Dermis microvascular lymphatic vessel endothelial cell (primary cell): ENCODE measurements around the gene NCOA7. TPM values are rescaled to one million over a fixed set of nuclear protein-coding genes. Genes with fewer than 3 reads are reported as not detected.

Source experiments
- DNase-seq, 2 donors: peaks; one replicate each; pipeline versions ENCODE4 v3.0.0 to v3.0.0-alpha.2; 2010; ENCODE audit warnings: low read depth in 2 of 2
- total RNA-seq: library from RNA; depleted of rRNA; stranded (reverse); fragments of >200 nt; gene quantifications from 2 replicates; pipeline ENCODE4 v1.2.1, GENCODE V29; 2014

The NCOA7 gene, protein sequence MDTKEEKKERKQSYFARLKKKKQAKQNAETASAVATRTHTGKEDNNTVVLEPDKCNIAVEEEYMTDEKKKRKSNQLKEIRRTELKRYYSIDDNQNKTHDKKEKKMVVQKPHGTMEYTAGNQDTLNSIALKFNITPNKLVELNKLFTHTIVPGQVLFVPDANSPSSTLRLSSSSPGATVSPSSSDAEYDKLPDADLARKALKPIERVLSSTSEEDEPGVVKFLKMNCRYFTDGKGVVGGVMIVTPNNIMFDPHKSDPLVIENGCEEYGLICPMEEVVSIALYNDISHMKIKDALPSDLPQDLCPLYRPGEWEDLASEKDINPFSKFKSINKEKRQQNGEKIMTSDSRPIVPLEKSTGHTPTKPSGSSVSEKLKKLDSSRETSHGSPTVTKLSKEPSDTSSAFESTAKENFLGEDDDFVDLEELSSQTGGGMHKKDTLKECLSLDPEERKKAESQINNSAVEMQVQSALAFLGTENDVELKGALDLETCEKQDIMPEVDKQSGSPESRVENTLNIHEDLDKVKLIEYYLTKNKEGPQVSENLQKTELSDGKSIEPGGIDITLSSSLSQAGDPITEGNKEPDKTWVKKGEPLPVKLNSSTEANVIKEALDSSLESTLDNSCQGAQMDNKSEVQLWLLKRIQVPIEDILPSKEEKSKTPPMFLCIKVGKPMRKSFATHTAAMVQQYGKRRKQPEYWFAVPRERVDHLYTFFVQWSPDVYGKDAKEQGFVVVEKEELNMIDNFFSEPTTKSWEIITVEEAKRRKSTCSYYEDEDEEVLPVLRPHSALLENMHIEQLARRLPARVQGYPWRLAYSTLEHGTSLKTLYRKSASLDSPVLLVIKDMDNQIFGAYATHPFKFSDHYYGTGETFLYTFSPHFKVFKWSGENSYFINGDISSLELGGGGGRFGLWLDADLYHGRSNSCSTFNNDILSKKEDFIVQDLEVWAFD
- total RNA-seq = 29.8 and 78.9 TPM in 2 replicates

GRCh38 chr6:125790358-125791150, at the start of gene NCOA7:
Gene NCOA7 (plus strand): TSS chr6:125790960. CDS start chr6:125815355, 24,395 bp downstream.
- DNase-seq = peak in 1 of 2 donors; percentile 80

- DNase-seq = no peak
Observed at GRCh38 chr6:125741336-125741735, 49.4 kb upstream of the NCOA7 start.

DNA sequence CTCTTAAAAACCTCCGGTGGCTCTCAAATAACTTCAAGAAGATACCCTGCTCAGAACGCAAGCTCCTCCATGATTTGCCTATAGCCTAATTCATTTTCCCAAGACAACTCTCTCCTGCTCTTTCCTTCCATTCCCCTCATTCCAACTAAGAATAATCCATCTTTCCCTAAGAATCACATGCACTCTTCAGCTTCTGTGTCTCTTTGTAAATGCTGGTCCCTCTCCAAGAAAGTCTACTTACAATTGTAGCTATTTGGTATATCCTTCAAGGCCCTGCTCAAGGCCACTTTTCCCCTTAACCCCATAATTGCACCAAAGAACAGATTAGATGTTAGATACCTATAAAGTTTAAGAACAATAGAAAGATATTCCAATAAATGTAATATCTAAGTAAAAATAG, 48.7 kb upstream of the NCOA7 start:
- DNase-seq = no peak

DNA sequence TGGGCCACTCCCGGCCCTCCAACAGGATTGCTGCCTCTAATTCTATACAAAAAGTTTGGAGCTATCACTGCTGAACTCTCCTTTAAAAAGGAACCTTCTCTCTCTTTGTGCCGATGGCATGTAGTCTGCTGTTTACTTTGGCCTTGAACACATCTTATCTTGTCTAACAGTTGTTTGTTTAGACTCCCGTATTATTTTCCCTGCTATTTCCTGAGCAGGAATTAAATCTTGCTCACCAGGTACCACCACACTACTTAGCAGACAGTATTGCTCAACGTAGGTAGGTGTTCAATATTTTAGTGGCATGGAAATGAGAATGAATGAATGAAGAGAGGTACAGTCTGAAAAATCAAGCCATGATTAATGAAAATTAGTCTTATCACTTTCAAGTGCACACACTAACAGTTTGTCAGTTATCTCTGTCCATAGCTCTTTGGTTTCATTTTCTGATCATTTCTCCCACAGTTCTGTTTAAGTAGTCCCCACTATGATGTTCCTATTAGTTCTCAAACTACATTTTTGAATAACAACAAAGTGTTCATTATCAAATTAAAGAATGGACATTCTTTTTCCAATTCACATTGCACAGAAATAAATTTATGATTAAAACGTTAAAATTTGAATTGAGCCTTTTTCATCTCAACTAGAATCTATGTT, 48.2 kb upstream of the NCOA7 start:
- peak in 1 of 2 donors; percentile 71 for DNase-seq

DNA sequence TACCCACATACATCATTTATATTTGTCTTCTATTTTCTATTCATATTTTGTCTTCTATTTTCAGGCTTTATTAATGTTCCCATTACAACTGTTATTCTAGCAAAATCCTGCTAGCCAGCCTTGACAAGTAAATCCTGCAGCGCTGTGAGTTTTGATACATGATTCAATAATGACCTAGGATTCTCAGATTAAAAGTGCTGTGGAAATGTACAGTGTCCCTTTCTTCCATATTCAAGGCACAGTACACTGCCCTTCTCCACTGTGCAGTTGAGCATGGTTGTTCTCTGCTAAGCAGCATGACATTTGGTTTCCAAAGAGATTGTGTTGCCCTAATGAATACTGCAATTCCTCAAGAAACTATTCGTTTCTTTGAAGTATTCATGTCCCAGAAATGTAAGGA, 47.2 kb upstream of the NCOA7 start:
- DNase-seq = no peak

DNA sequence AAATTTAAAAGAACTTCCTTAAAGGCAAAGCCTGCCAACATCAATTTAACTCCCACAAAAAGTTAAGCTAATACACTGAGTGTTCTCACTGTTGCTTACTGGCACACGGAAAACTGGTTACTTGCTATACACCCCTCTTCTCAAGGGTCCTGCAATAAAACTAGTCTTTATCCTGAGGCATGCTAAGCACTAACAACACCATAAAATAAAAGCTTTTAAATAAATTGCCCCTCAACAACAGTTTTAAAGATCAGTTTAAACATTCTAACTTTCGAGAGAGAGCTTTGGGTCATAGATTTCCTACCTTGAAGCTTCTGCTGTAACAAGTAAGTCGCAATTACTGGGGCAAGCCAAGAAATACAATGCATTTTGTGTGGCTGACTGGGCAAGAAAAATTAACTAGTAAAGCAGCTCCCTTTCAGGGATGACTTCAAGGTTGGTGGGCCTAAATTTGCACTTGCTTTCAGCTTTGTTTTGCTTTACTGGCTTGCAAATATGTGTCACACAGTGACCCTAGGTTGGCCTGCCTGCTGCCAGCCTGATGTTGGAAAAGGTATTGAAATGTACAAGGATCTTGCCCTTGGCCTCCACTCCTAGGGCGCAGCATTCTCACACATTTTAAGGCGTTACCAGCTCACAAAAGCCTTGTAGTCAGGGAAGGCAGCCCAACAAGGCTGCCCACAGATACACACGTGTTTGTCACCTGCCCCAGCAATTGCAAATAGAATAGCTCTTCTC, 45.3 kb upstream of the NCOA7 start:
- no peak for DNase-seq

DNA sequence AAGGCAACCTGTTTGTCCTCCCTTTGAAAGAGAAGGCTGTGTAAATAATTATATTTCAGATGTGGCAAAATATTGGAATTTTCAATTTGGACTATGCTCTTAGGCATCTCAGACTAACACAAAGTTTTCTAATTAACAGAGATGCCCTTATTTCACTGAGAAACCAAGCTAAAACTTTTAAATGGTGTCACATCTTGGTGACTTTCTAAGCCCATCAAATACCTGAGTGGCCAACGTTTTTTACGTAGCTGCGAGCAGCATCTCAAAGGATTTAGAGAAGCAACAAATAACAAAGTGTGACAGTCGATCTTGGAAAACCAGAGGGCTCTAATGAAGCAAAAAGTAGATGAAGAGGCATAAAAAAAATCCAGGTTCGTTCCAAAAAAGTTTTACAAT, 44.7 kb upstream of the NCOA7 start:
- no peak for DNase-seq

DNA sequence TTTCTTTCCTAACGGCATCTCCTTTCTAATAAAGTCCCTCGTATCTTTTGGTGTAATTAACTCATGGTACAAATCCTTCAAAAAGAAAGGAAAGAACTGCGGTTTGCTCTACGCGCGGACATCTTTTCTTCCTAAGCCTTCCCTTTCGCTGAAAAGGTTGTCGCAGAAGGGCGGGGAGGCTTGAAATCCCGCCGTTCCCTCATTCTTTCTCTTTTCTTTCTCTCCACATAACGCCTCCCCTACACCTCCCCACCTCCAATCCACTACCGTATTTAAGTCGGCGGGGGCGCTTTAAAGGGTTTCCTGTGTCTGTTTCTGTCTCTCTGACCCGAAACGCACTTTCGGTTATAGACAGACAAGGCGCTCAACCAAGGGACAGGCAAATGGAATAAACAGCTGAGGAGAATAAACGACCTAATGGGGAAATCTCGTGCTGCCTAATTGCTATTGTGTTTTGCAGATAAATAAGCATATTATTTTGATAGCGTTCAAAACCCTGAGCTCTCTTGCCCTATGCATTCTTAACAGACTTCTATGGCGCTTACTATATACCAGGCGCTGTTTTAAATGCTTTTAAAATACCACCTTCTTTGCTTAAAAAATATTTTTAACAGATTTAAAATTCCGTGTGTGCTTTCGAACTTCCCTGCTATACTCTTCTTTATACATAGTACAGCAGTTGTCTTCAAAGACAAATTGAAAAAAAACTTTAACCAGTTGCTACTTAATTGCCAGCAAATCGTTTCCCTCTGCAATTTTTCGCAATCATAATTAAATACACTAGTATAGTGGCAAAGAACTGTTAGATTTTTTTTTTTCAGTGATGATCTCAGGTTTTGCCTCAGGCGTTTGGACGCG, 43.8 kb upstream of the NCOA7 start:
- peak in 1 of 2 donors; percentile 87 for DNase-seq

- peak in 1 of 2 donors; percentile 50 for DNase-seq
Observed at GRCh38 chr6:125747589-125748405, 43.0 kb upstream of the NCOA7 start.

GRCh38 chr6:125748406-125749172, 42.2 kb upstream of the NCOA7 start:
- DNase-seq = peak in 1 of 2 donors; percentile 38

DNA sequence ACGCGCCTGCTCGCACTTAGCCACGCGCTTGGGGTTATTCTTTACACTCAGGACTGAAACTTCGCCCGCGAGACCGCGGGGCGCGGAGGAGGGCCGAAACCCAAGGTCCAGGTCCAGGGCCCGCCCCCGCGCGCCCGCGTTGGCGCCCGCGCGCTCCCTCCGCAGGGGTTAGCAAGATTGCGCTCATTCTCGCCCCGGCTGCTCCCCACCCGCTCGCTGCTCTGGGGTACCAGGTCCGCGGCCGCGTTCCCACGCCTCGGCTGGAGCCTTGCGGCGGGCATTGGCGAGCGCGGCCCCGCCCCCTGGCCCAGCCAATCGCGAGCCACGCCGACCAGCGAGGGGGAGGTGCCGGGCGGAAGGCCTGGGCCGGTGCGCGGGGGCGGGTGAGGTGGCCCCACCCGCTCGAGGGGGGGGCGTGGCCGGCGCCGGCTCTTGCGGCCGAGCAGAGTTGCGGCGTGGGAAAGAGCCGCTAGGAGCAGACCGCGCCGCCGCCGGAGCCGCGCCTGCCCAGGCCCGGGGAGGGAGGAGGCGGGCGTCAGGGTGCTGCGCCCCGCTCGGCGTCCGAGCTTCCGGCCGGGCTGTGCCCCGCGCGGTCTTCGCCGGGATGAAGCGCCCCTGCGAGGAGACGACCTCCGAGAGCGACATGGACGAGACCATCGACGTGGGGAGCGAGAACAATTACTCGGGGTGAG, 41.4 kb upstream of the NCOA7 start, which contains the start of gene HEY2:
HEY2 (plus strand) TSS at position 460 of the 692 bp plus-strand sequence; CDS start at position 605, 145 bp downstream.
- peak; percentile 45 to 96 for DNase-seq

DNA sequence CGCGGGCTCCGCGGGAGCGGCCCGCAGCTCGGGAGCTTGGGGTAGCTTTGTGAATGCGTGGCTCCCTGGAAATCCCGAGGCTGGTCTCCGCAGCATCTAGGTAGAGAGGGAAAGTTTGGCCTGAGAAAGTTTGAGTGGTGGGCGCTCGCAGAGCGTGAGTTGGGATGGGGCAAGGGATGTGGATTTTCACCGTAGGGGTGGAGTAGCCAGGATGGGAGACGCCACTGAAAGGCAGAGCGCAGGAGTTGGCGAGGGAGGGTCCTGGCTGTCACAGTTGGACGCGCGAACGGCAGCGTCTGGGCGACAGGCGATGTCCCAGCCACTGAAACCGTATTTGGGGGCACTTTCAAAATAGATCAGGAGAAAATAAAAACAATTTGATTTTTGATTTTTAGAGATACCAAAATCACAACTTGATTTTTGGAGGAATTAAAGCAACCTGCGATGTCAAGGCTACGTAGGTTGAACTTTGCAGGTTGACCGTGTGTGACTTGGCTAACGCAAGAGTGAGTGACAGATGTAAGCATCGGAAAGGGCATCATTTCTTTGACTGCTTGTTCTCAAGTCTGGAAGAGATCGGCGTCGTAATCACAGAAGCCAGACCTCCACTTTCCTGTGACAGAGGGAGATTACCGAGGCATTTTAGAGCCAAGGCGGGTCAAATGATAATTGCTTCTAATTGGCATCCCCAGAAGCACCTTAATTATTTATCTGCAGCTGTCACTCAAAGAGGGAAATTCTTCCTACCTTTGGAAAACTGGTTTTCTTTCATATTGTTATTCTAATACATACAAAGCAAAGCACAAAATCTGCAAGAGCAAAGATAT, 40.7 kb upstream of the NCOA7 start:
- peak in 1 of 2 donors; percentile 45 for DNase-seq

DNA sequence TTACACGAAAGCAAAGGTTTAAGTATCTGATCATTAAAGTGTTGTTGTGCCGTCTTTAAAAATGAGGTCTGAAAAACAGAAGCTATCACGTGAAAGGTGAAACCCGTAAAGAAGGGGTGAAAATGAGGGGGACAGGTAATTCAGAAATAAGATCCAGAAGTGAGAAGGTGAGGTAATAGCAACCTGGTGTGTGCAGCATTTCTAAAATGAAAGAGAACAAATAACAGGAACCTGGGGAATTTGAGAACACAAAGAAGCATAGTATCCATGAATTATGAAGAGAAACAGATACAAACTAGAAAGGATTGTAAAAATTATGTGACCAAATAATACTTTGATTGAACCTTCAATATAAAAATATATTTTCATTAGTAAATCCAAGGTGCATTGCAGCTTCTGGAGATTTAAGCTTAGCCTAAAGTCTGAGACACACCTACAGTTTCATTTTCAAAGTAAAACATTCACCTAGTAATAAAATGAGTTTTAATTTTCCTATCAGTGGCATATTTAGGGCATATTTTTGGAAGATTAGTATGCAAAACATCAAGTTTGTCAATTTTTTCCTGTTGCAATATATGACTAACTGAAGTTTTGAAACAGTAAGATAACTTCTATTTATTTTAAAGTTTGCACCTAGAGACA, 39.9 kb upstream of the NCOA7 start:
- DNase-seq = no peak

- no peak for DNase-seq
Observed at GRCh38 chr6:125751334-125751916, 39.3 kb upstream of the NCOA7 start.

GRCh38 chr6:125752773-125753172, 38.0 kb upstream of the NCOA7 start:
- DNase-seq = no peak
